Neural cell (in vitro differentiated cells): Measurements from ENCODE around the gene WNT3.

ENCODE experiments used
- EP300 ChIP-seq: fragments of 450-650 bp; conservative IDR thresholded peaks from 2 replicates; pipeline ENCODE4 v1.6.1; 2014; ENCODE audit warnings: antibody characterized with exemption, mild to moderate bottlenecking, moderate library complexity; ENCODE audit not compliant: poor library complexity, severe bottlenecking
- EZH2 ChIP-seq: fragments of 200-600, 300-800 bp; shearing (Covaris generic), sonication (generic); IDR thresholded peaks from 2 replicates; pipeline ENCODE4 v1.6.1; 2014; ENCODE audit warnings: antibody characterized with exemption, low read length, borderline replicate concordance, mild to moderate bottlenecking; ENCODE audit not compliant: insufficient read depth, poor library complexity, severe bottlenecking
- TF ChIP-seq, protein P1 (sequence below): fragments of 450-650 bp; IDR thresholded peaks from 2 replicates; pipeline ENCODE4 v1.5.1; 2014; ENCODE audit warnings: antibody characterized with exemption, mild to moderate bottlenecking, moderate library complexity; ENCODE audit not compliant: poor library complexity, severe bottlenecking

DNA sequence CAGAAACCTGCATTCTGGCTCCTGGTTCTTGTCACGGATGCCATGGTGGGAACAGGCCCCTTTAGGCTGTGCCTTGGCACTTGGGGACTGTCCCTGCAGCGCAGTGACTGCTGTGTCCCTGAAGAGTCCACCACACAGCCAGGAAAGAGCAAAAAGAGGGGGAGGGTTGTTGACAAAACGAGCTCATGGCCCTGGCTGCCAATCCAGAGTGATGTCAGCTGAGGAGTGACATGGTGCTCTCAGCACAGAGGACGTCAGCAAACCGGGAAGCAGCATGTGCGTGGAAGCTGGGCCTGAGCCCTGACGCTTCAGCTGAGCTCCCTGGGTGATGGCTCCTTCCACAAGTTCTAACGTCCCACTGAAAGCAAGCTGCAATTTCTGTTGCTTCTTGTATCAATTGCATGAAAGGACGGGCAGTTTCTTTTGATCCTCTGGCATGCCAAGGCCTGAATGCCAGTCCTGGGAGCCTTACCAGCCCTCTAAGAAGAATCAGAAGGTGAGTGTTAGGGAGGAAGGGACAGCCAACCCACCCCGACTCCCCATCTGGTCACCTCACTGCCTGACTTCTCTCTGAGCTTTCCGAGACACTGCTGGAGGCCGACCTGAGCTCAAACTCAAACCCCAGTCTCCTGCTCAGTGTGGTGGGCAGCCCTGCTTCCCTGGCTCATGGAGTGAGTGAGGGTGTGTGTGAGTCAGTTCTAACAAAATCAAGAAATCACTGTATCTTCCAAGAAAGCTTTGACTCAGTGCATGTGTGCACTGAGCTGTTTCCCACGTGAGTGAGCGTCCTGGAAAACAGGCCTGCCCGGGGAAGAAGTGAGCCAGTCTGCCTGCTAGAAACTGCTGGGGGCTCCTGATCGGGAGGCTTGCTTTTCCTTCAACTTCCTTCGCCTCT, 14.7 kb upstream of the WNT3 start:
- TF ChIP-seq EZH2 (no peak), EP300 (peak; percentile 29)
- TF ChIP-seq, protein P1, sequence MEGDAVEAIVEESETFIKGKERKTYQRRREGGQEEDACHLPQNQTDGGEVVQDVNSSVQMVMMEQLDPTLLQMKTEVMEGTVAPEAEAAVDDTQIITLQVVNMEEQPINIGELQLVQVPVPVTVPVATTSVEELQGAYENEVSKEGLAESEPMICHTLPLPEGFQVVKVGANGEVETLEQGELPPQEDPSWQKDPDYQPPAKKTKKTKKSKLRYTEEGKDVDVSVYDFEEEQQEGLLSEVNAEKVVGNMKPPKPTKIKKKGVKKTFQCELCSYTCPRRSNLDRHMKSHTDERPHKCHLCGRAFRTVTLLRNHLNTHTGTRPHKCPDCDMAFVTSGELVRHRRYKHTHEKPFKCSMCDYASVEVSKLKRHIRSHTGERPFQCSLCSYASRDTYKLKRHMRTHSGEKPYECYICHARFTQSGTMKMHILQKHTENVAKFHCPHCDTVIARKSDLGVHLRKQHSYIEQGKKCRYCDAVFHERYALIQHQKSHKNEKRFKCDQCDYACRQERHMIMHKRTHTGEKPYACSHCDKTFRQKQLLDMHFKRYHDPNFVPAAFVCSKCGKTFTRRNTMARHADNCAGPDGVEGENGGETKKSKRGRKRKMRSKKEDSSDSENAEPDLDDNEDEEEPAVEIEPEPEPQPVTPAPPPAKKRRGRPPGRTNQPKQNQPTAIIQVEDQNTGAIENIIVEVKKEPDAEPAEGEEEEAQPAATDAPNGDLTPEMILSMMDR, result no peak
